GM21717 (cell line): Measurements from ENCODE around the gene ANKRD12.
"Not testable (repeated sequence)": the region's sequence is repeated elsewhere in the genome, so short reads cannot be mapped to it uniquely, and the experiment has no call there.

Experiments used
- ATAC-seq: cut with Tn5 transposase; IDR thresholded peaks from one replicate; pipeline ENCODE4 v1.9.1; 2021; ENCODE audit warnings: mild to moderate bottlenecking, moderate library complexity; ENCODE audit not compliant: unreplicated experiment

ANKRD12 gene

GRCh38 chr18:9139400-9140039 lies 2.9 kb downstream of the ANKRD12 start:
- ATAC-seq: no peak

GRCh38 chr18:9140381-9140780 lies 3.8 kb downstream of the ANKRD12 start:
- no peak for ATAC-seq

- ATAC-seq: no peak
Observed at GRCh38 chr18:9140984-9141383, 4.4 kb downstream of the ANKRD12 start.

- no peak for ATAC-seq
Observed at GRCh38 chr18:9146224-9146623, 9.6 kb downstream of the ANKRD12 start.

- ATAC-seq: no peak
Observed at GRCh38 chr18:9147440-9148202, 11.0 kb downstream of the ANKRD12 start.

- no peak for ATAC-seq
Observed at GRCh38 chr18:9148203-9148552, 11.6 kb downstream of the ANKRD12 start.

- no peak for ATAC-seq
Observed at GRCh38 chr18:9150121-9150520, 13.5 kb downstream of the ANKRD12 start.

- ATAC-seq: no peak
Observed at GRCh38 chr18:9153256-9153655, 16.7 kb downstream of the ANKRD12 start.

GRCh38 chr18:9156604-9157249 lies 20.1 kb downstream of the ANKRD12 start:
- ATAC-seq: no peak

GRCh38 chr18:9157806-9158205 lies 21.2 kb downstream of the ANKRD12 start:
- no peak for ATAC-seq

GRCh38 chr18:9160014-9160413 lies 23.4 kb downstream of the ANKRD12 start:
- ATAC-seq: no peak

- not testable (repeated sequence) for ATAC-seq
Observed at GRCh38 chr18:9162663-9163062, 26.1 kb downstream of the ANKRD12 start.

- not testable (repeated sequence) for ATAC-seq
Observed at GRCh38 chr18:9164149-9164548, 27.6 kb downstream of the ANKRD12 start.

- not testable (repeated sequence) for ATAC-seq
Observed at GRCh38 chr18:9165883-9166282, 29.3 kb downstream of the ANKRD12 start.

GRCh38 chr18:9169515-9169914 lies 32.9 kb downstream of the ANKRD12 start:
- ATAC-seq: not testable (repeated sequence)

- not testable (repeated sequence) for ATAC-seq
Observed at GRCh38 chr18:9171919-9172318, 35.3 kb downstream of the ANKRD12 start.

GRCh38 chr18:9172506-9173127 lies 36.0 kb downstream of the ANKRD12 start:
- ATAC-seq: no peak

- no peak for ATAC-seq
Observed at GRCh38 chr18:9173770-9174233, 37.2 kb downstream of the ANKRD12 start.

GRCh38 chr18:9174302-9174701 lies 37.7 kb downstream of the ANKRD12 start:
- ATAC-seq: no peak

- ATAC-seq: no peak
Observed at GRCh38 chr18:9175115-9175514, 38.5 kb downstream of the ANKRD12 start.

GRCh38 chr18:9177031-9177430 lies 40.5 kb downstream of the ANKRD12 start:
- no peak for ATAC-seq
